Measurements from ENCODE around the gene SLC38A5.
"Not testable (repeated sequence)": the region's sequence is repeated elsewhere in the genome, so short reads cannot be mapped to it uniquely, and the experiment has no call there.

SLC38A5 gene

DNA sequence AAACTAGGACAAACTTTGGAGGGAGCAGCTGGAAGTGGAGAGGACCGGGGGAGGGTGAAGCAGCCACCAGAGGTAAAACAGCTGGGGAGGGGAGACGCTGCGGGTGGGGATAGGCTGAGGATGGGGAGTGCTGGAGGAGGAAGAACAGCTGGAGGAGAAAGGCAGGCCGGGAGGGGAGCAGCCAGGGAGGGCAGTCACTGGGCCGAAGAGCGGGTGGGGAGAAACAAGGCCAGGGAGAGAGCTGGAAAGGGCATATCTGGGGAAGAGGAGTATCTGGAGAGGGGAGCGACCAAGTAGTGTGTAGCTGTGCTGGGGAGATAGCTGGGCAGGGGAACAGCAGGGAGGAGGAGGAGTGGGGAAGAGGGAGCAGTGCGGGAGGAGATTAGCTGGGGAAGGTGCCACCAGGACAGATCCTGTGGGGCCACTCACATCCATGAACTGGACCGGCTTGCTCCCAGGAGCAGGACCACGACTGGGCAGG is 2.7 kb downstream of the SLC38A5 start:
- peak; percentile 16 to 58 for DNase-seq

DNA sequence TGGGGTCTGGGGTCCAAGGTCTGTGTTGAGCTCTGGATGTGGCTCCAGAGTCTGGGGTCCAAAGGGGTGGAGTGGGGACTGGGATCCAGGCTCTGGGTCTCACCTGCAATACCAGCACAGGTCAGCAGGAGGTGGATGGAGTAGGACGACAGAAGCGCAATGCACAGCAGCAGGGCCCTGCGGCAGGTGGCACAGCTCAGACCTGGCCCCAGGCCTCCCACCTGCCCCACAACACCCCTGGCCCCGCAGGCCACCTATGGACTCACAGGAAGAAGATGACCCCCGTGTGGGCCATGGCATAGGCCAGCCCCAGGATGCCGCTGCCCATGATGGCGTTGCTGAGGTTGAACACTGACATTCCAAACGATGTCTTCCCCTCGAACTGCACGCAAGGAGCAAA is 3.4 kb downstream of the SLC38A5 start:
- peak in 1 of 2 experiments; percentile 23 for DNase-seq

DNA sequence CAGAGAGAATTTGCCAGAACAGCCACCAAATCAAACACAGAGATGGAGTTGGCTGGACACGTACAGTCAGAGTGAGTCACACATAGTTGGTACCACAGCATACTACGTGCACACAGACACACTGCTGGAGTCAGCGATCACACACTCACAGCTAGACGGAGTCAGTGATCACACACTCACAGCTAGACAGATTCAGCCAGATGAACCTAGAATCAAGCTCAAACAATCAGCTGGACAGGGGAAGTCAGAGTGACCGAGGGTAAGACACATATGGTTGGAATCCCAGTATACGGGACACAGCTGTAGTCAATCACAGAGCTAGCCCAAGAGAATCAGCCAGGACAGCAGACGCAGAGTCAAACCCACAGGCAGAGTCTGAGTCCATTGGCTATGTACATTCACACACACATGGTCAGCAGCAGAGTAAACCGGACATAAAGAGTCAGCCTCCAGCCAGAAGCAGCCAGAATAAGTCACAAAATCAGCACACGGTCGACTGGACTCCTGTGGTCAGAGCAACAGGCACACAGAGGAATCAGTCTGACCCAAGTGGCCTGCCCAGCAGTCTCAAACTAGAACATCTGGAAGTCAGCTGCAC is 4.6 kb downstream of the SLC38A5 start:
- no peak for DNase-seq

DNA sequence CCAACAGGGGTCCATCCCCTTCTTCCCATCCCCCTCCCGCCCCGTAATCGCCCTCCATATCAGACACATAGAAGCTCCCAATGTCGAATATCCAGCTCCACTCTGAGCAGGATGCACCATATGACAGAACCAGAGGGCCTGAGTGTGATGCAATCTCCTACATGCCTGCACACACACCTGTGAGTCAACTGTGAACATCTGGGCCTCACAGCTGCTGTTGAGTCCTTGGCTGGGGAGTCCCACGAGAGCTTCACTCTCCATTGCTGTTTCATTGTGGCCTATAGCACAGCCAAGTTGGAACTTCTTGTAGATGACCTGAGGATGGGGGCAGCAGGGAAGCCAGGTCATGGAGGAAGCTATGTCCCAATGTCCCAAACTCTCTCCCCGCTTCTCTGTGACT is 8.2 kb downstream of the SLC38A5 start:
- no peak for DNase-seq

DNA sequence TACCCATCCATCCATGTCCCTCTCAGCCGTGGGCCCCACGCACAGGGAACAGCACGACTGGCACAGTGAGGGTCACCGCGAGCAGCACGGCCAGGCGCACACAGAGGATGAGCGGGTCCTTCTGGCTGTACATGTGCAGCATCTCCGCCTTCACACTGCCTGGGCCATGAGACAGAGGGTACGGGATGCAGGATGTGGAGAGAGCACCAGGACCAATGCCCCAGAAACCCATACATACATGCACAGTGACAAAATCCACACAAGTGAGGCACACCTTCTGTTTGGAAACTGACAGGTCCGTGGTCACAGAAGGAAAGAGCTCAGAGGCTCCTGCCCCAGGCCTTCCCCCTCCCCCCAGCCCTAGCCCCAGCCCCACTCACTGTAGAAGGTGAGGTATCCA is 9.5 kb downstream of the SLC38A5 start:
- no peak for DNase-seq

DNA sequence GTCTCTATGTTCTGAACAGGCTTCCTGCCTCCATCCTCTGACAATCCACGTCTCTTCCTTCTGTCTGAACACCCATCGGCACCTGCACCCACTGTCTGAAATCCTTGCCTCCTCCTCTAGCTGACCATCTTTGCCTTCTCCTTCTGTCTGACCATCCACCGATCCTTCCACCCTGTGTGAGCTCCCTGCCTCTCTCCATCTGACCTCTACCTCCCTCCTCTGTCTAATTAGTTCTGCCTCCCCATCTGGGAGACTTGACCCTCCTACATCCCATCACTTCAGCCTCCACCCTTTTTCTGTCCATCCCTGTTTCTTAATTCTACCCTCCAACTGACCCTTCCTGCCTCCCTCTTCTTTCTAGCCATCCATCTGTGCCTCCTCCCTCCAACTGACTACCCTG is 10.0 kb downstream of the SLC38A5 start:
- no peak for DNase-seq

DNA sequence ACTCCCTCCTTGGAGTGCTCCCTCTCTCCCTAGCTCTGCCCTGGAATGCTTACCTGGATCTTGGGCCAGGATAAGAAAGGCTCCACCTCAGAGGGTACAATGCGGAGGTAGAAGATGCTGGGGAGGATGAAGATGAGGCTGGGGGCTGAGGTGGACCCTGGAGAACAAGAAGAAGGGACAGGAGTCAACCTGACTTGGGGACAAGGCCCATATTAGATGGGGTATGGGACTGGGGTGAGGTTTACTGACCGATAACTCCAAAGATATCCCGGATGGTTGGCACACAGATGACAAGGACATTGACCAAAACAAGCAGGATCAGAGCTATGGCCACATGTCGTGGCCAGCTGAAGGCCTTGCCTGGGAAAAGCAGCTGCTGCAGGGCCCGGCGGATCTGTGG is 10.6 kb downstream of the SLC38A5 start:
- no peak for DNase-seq

DNA sequence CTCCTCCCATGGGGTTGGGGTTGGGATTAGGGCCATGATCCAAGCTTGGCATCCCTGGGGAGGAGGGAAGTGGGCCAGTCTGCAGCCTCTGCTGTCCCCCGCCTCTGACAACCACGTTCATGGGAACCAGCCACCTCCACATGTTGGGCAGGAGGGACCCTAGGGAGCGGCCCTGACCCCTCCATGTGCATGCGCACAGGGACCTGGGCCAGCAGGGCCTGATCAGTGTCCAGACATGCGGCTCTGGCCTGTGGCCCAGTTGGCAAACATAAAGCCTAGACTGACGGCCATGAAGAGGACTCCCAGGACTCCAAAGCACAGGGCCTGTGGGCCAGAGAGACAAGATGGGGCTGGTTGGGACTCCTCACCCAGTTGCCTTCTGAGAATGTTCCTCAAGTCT is 11.3 kb downstream of the SLC38A5 start:
- DNase-seq, result no peak

DNA sequence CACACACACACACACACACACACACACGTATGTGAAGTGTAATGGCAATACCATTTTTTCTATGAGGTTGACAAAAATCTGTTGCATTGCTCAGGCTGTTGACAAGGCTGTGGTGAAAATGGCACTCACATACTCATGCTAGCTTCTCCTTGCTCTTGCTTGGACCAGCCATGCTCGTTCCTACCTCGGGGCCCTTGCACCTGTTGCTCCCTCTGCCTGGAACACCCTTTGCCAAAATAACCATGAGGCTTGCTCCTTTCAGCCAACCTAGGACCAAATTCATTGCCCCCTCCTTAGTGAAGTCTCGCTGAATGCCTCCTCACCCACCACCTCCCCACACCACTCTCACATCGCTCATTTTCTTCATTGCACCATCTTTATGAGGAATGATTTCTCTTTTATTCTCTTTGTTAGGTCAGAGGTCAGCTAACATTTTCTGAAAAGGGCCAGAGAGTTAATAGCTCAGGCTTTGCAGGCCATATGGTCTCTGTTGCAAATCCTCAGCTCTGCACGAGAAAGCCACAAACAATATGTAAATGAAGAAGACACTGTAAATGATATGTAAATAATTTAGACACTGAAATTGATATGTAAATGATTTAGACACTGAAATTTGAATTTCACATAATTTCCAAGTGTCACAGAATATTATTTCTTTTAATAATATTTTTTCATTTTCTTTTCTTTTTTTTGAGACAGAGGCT is 13.3 kb downstream of the SLC38A5 start:
- DNase-seq, result peak in 1 of 2 experiments; percentile 33

DNA sequence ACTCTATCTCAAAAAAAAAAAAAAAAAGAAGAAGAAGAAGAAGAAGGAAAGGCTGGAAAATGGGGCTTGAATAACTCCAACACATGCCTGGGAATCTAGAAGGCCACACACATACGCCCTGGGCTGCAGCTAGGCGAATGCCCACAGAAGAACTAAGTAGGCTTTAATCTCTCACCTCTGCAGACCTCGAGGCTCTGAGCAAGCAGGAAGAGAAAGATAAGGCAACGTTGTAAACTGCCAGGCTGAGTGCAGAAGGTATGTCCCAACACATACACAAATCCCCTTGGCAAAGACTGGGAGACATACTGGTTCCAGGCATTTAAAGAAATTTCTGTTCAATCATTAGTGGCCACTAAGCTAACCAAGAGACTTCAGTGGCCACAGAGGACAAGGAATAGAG is 18.4 kb downstream of the SLC38A5 start:
- no peak for DNase-seq

DNA sequence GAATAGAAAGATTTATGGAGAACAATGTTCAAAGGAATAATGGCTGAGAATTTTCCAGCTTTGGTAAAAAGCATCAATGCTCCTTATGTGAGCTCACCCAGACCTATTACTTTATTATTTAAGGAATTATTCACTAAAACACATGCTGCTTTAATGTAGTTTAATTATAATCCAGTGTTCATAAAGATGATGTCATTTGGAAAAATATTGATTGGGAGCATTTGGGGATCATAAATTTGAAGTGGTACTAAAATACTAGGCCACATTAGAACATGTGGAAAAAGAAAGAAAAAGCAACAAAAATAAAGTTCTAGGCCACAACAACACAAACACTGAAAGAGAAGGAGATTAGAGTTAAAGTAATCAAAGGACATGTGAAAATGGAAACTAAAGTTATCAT is 20.0 kb downstream of the SLC38A5 start:
- DNase-seq, result no peak

DNA sequence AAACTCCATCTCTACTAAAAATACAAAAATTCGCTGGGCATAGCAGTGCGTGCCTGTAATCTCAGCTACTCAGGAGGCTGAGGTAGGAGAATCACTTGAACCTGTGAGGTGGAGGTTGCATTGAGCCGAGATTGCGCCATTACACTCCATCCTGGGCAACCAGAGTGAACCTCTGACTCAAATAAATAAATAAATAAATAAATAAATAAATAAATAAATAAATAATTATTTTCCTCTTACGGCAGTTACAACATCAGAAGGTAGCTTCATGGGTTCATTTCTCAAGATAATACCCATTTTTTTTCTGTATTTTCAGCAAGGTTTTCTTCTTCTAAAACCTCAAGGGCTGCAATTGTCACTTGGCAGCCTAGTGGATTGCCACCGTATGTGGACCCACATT is 22.9 kb downstream of the SLC38A5 start:
- DNase-seq, result not testable (repeated sequence)

DNA sequence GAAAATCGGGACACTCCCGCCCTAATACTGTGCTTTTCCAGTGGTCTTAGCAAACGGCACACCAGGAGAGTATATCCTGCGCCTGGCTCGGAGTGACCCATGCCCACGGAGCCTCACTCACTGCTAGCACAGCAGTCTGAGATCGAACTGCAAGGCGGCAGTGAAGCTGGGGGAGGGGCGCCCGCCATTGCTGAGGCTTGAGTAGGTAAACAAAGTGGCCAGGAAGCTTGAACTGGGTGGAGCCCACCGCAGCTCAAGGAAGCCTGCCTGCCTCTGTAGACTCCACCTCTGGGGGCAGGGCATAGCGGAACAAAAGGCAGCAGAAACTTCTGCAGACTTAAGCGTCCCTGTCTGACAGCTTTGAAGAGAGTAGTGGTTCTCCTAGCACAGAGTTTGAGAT is 36.3 kb downstream of the SLC38A5 start:
- DNase-seq, result not testable (repeated sequence)

DNA sequence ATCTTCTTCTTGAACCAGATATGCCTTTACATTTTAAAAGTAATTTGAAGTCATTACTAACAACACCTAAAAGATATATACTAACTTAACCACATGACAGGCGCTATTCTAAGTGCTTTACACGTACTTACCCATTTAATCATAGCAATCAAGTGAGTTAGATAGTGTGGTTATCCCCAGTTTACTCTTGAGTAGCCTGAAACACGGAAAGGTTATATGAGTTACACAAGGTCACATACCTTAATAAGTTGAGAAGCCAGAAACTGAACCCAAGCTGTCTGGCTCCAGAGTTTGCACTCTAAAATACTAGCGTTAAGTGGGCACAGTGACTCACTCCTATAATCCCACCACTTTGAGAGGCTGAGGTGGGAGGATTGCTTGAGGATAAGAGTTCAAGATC is 39.9 kb downstream of the SLC38A5 start:
- not testable (repeated sequence) for DNase-seq

DNA sequence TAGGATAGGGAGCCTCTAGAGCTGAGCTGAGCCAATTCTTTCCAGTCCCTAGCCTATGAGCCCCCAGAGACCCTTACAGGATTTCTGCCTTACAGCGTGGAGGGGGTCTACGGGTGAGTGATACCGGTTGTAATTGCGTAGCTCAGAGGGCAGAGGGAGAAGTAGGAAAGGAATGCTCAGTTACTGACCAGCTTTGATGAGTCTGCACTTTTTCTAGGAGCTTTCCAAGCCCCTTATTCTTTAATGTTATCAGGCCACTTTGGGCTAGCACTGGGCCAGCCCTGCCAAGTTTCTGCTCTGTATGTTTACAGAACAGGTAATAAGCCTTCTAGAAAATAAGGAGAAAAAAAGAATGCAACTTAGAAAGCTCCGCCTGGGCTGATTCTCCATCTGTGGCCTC is 40.5 kb downstream of the SLC38A5 start:
- not testable (repeated sequence) for DNase-seq

DNA sequence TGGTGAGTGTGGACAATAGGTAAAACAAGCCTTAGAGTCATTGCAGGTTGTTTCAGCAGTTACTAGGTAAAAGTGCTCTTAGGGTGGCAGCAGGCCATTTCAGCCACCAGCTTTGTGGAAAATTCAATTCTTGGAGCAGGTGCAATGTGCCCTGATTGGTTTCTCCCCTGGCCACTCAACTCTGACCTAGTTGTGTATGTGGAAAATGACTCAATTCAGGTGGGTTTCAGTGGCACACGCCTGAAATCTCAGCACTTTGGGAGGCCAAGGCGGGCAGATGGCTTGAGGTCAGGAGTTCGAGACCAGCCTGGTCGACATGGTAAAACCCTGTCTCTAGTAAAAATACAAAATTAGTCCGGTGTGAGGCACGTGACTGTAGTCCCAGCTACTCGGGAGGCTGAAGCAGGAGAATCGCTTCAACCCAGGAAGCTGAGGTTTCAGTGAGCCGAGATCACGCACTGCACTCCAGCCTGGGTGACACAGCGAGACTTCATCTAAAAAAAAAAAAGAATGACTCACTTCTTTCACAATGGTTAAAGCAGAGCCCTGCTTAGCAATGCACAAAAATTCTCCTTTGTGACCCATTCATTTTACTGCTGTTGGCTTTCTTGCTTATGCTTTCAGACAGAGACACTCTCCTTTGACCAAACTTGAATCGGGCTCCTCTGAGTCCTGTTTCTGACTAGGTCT is 42.9 kb downstream of the SLC38A5 start:
- not testable (repeated sequence) for DNase-seq

DNA sequence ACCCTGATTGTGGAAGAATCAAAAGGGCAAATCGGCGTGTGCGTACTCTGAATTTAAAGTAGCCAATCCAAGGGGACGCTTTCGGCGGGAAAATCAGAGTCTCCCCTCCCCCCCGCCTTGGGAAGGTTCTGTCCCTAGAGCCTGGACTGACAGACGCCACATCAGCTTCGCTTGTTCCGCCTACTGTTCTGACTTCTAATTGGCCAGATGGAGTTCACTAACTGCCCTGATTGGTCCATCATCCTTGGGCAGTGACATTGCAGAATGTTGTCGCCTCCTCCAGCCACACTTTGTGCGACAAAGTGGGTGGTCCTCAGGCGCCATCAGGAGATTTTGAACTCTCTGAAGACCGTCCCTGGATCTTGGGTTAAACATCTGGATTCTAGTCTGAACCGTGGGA is 58.2 kb downstream of the SLC38A5 start, which contains the start of gene SSX4B:
Gene SSX4B (minus strand): TSS at position 101 of the 400 bp plus-strand sequence. CDS start 588 bp downstream, outside the sequence.
- not testable (repeated sequence) for DNase-seq

All from NCI-H524 (cell line).